ENCODE measurements around the gene BBS9.
"Not testable (repeated sequence)": the region's sequence is repeated elsewhere in the genome, so short reads cannot be mapped to it uniquely, and the experiment has no call there.

Gene BBS9

GRCh38 chr7:33128990-33129805 is at the start of gene BBS9:
Gene BBS9, plus strand, starts transcription at chr7:33129564. Its CDS starts 16,689 bp downstream, at chr7:33146253.
- DNase-seq (ENCODE audit: low spot score) = peak; percentile 97

- DNase-seq (ENCODE audit: low spot score) = no peak
Observed at GRCh38 chr7:33079763-33080690, 49.3 kb upstream of the BBS9 start.

- DNase-seq (ENCODE audit: low spot score) = no peak
Observed at GRCh38 chr7:33087356-33087755, 42.0 kb upstream of the BBS9 start.

GRCh38 chr7:33087858-33088257 is 41.5 kb upstream of the BBS9 start:
- no peak for DNase-seq (ENCODE audit: low spot score)

- DNase-seq (ENCODE audit: low spot score) = no peak
Observed at GRCh38 chr7:33089142-33089541, 40.2 kb upstream of the BBS9 start.

- no peak for DNase-seq (ENCODE audit: low spot score)
Observed at GRCh38 chr7:33091111-33091531, 38.2 kb upstream of the BBS9 start.

- no peak for DNase-seq (ENCODE audit: low spot score)
Observed at GRCh38 chr7:33091641-33092191, 37.6 kb upstream of the BBS9 start.

GRCh38 chr7:33093266-33093665 is 36.1 kb upstream of the BBS9 start:
- DNase-seq (ENCODE audit: low spot score) = no peak

GRCh38 chr7:33094745-33095275 is 34.6 kb upstream of the BBS9 start:
- not testable (repeated sequence) for DNase-seq (ENCODE audit: low spot score)

GRCh38 chr7:33099154-33099940 is 30.0 kb upstream of the BBS9 start:
- no peak for DNase-seq (ENCODE audit: low spot score)

GRCh38 chr7:33100770-33101169 is 28.6 kb upstream of the BBS9 start:
- DNase-seq (ENCODE audit: low spot score) = no peak

GRCh38 chr7:33101906-33102305 is 27.5 kb upstream of the BBS9 start:
- DNase-seq (ENCODE audit: low spot score) = no peak

GRCh38 chr7:33107136-33108066 is 22.0 kb upstream of the BBS9 start:
- DNase-seq (ENCODE audit: low spot score) = peak; percentile 80

- DNase-seq (ENCODE audit: low spot score) = peak; percentile 65
Observed at GRCh38 chr7:33108554-33109004, 20.8 kb upstream of the BBS9 start.

- DNase-seq (ENCODE audit: low spot score) = peak; percentile 94
Observed at GRCh38 chr7:33109005-33109757, 20.2 kb upstream of the BBS9 start, which contains the start of gene RP9. Gene RP9, minus strand, starts transcription at chr7:33109404. Its CDS starts 32 bp downstream, at chr7:33109372.

GRCh38 chr7:33109758-33110238 is 19.6 kb upstream of the BBS9 start:
- peak; percentile 76 for DNase-seq (ENCODE audit: low spot score)

GRCh38 chr7:33111614-33112013 is 17.8 kb upstream of the BBS9 start:
- DNase-seq (ENCODE audit: low spot score) = no peak

- no peak for DNase-seq (ENCODE audit: low spot score)
Observed at GRCh38 chr7:33114976-33115375, 14.4 kb upstream of the BBS9 start.

- no peak for DNase-seq (ENCODE audit: low spot score)
Observed at GRCh38 chr7:33118383-33118782, 11.0 kb upstream of the BBS9 start.

Data from SW480 (cell line).